Measurements from ENCODE around the gene ABCC4. TPM values are rescaled to one million over a fixed set of nuclear protein-coding genes. Genes with fewer than 3 reads are reported as not detected.

ABCC4 gene
- total and polyA plus RNA-seq, 4 donors: 0.74 to 22.5 (median 2.0) TPM

DNA sequence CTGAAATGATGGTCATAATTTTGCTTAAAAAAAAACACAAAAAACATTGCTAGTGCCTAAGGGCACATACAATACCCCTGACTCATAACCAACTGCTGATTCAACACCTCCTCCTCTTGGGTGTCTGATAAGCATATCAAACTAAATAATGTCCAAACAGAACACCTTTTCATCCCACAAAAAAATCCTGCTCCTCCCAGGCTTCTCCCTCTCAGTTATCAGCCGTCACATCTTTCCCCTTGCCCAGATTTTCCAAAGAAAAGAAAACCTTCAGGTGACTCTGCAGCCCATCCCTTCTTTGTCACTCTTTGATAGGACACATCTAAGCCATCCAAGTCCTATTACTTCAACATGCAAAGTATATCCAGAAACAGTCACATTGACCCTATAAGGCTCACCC is 46.9 kb downstream of the ABCC4 start:
- Histone ChIP-seq H3K9ac (ENCODE audit: low read depth in 1 of 2, low read length in 2 of 2) (no peak overlapping the region), H3K36me3 (ENCODE audit: control insufficient read depth in 4 of 4, insufficient read depth in 3 of 4, low read depth in 1 of 4, low read length in 3 of 4) (no peaks in the 10 kb centered on the region), H3K9me3 (ENCODE audit: control insufficient read depth in 4 of 4, low read length in 3 of 4) (no peaks in the 10 kb centered on the region), H3K4me1 (ENCODE audit: control insufficient read depth in 4 of 4, insufficient read depth in 4 of 4, low read length in 3 of 4) (peaks cover 0 to 4% (median 0%) of the 10 kb centered on the region in 4 donors), H3K4me3 (ENCODE audit: low read depth in 1 of 3, low read length in 3 of 3) (no peak overlapping the region), H3K27ac (ENCODE audit: low read depth in 1 of 2, low read length in 2 of 2) (no peak overlapping the region), H3K27me3 (ENCODE audit: control insufficient read depth in 4 of 4, insufficient read depth in 4 of 4, low read length in 3 of 4) (no peaks in the 10 kb centered on the region)
- DNase-seq (ENCODE audit: low spot score): no peak
- 94% methylated on average over 1 of the region's 1 CpG for WGBS
- TF ChIP-seq HNF4A (conservative IDR thresholded peaks at IDR 0.05) (no peak), CTCF (IDR thresholded peaks at IDR 0.05; ENCODE audit: low read depth, low read length, missing input control) (no peak)

- Histone ChIP-seq H3K36me3 (ENCODE audit: control insufficient read depth in 4 of 4, insufficient read depth in 3 of 4, low read depth in 1 of 4, low read length in 3 of 4) (no peaks in the 10 kb centered on the region), H3K27ac (ENCODE audit: low read depth in 1 of 2, low read length in 2 of 2) (no peak overlapping the region), H3K4me3 (ENCODE audit: low read depth in 1 of 3, low read length in 3 of 3) (no peak overlapping the region), H3K9me3 (ENCODE audit: control insufficient read depth in 4 of 4, low read length in 3 of 4) (no peaks in the 10 kb centered on the region), H3K9ac (ENCODE audit: low read depth in 1 of 2, low read length in 2 of 2) (no peak overlapping the region), H3K4me1 (ENCODE audit: control insufficient read depth in 4 of 4, insufficient read depth in 4 of 4, low read length in 3 of 4) (peaks cover 0 to 4% (median 0%) of the 10 kb centered on the region in 4 donors), H3K27me3 (ENCODE audit: control insufficient read depth in 4 of 4, insufficient read depth in 4 of 4, low read length in 3 of 4) (no peaks in the 10 kb centered on the region)
- WGBS: 96% methylated on average over 6 of the region's 6 CpGs
- no peak for TF ChIP-seq FOXA1 (IDR thresholded peaks at IDR 0.05)
- no peak for TF ChIP-seq YY1 (IDR thresholded peaks at IDR 0.05)
- no peak for TF ChIP-seq NR2F2 (IDR thresholded peaks at IDR 0.05)
- TF ChIP-seq GABPA (IDR thresholded peaks at IDR 0.05 in 1 of 2, conservative IDR thresholded peaks at IDR 0.05 in 1 of 2): no peak
- no peak for TF ChIP-seq CTCF (IDR thresholded peaks at IDR 0.05; ENCODE audit: low read depth, low read length, missing input control)
- no peak for TF ChIP-seq ZBTB33 (IDR thresholded peaks at IDR 0.05)
- TF ChIP-seq HNF4G (IDR thresholded peaks at IDR 0.05): no peak
- TF ChIP-seq JUND (IDR thresholded peaks at IDR 0.05): no peak
- TF ChIP-seq RAD21 (IDR thresholded peaks at IDR 0.05): no peak
- no peak for TF ChIP-seq EGR1 (IDR thresholded peaks at IDR 0.05; ENCODE audit: low read depth in 2 of 2)
- TF ChIP-seq HNF4A (conservative IDR thresholded peaks at IDR 0.05): no peak
- TF ChIP-seq, protein P1, sequence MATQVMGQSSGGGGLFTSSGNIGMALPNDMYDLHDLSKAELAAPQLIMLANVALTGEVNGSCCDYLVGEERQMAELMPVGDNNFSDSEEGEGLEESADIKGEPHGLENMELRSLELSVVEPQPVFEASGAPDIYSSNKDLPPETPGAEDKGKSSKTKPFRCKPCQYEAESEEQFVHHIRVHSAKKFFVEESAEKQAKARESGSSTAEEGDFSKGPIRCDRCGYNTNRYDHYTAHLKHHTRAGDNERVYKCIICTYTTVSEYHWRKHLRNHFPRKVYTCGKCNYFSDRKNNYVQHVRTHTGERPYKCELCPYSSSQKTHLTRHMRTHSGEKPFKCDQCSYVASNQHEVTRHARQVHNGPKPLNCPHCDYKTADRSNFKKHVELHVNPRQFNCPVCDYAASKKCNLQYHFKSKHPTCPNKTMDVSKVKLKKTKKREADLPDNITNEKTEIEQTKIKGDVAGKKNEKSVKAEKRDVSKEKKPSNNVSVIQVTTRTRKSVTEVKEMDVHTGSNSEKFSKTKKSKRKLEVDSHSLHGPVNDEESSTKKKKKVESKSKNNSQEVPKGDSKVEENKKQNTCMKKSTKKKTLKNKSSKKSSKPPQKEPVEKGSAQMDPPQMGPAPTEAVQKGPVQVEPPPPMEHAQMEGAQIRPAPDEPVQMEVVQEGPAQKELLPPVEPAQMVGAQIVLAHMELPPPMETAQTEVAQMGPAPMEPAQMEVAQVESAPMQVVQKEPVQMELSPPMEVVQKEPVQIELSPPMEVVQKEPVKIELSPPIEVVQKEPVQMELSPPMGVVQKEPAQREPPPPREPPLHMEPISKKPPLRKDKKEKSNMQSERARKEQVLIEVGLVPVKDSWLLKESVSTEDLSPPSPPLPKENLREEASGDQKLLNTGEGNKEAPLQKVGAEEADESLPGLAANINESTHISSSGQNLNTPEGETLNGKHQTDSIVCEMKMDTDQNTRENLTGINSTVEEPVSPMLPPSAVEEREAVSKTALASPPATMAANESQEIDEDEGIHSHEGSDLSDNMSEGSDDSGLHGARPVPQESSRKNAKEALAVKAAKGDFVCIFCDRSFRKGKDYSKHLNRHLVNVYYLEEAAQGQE (IDR thresholded peaks at IDR 0.05): no peak
- DNase-seq (ENCODE audit: low spot score): no peak
These were observed 48.2 kb downstream of the ABCC4 start for GRCh38 chr13:95253033-95253432.
